Activated T-helper 1 cell treated with anti-CD3 and anti-CD28 coated beads, Interleukin-2, amount 50 U/mL, for 16 hours (primary cell): Measurements from ENCODE around the gene FITM1.

Experiments used
- DNase-seq, 2 donors: peaks; one replicate each; pipeline ENCODE4 v3.0.0-alpha.2; 2020; ENCODE audit warnings: low read depth in 1 of 2, low spot score in 1 of 2

The FITM1 gene, protein sequence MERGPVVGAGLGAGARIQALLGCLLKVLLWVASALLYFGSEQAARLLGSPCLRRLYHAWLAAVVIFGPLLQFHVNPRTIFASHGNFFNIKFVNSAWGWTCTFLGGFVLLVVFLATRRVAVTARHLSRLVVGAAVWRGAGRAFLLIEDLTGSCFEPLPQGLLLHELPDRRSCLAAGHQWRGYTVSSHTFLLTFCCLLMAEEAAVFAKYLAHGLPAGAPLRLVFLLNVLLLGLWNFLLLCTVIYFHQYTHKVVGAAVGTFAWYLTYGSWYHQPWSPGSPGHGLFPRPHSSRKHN

DNA sequence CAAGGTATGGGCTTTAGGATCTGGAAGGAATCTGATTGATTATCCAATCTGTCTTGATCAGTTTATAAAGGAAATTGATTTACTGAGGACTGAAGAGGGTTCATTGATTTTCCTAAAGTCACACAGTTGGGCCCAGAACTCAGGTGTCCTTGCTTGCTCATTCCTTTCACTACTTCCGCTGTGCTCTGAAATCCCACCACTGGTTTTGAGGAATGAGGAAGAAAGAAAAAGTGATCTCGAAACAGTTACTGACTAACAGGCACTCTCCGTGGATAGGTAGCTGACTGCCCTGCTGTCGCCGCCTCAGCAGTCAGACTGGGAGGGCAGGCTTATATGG, at the start of gene FITM1:
TSS of gene FITM1 (plus strand) at position 280 of the 337 bp plus-strand sequence. CDS start 905 bp downstream, outside the sequence.
- DNase-seq, result no peak

DNA sequence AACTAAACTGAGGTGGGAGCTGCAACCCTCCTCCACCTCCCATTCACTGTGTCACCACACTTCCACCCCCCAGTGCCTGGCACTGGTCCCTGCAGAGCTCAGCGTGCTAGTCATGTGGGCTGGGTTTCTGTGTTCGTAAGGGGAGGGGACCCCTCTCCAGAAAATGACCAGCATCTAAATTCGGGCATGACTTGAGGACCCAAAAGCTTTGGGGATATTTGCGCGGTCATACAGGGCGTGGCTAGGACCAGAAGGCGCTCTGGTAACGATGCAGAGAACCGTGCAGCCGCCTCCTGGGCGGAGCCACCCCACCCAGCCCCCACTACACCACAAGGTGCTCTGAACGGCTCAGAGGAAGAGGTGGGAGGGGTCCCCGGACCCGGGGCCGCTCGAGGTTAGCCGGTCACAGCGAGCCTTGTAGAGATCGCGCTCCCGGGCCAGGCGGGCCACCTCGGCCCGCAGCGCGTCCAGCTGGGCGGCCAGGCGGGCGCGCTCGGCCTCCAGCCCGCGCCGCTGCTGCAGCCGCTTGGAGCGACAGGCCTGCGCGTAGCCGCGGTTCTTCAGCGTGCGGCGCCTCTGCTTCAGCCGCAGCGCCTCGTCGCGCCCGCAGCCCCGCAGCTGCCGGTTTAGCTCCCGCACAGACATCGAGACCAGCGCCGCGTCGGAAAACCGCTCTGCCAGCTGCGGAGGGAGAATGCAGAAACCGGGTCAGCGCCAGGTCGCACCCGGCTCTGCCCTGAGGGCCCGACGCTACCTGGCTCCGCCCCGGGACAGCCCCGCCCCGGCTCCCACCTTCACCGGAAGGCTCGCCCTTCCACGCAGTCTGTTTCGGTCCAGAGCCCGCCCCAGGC, 49.3 kb upstream of the FITM1 start:
- peak; percentile 43 to 44 for DNase-seq

DNA sequence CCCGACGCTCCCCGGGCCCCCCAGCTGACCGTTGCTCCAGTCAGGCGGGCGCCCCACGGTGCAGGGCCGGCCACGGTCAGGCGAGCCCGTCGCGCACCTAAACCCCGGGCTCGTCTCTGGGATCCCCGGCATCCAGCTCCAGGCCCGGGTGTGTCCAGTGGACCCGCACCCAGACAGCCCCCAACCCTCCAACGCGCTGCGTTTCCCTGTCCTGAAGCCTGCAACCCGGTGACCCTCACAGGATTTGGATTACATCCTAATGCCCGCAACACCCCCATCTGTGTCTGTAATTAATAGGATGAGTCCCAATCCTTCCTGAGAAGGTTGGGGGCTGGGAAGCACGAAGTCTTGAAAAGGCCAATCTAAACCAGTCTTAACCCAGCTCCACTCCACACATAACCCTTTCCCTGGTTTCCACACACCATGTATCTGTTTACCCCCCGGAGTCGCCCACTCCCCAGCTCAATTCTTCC, 48.7 kb upstream of the FITM1 start:
- no peak for DNase-seq

DNA sequence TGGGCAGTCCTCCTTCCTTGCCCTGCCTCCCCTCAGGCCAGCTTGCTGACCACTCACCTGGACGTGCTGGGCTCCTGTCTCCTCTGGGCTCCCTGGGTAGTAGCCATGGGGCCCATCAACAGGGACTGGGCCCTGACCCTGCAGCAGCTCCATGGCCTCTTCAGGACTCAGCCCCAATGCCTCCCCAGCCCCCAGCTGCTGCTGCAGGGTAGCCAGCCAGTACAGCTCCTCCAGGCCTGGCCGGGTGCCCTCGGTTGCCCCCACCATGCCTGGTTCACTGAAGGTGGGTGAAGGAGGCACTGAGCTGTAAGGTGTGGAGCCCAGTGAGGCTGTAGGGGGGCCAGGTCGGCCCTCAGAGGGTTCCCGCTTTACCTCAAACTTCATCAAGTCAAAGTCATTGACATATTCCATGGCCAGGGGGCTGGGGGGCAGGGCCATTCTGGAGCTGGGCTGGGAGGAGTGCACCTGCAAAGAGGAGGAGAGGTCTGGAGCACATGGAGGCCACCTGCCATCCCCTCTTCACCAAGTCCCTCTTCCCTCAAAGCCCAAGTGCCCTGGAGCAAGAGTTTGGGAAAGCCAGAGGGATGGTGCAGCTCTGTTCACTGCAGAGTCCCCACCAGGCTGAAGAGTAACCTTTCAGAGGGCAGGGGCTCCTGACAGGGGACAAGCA, 47.9 kb upstream of the FITM1 start:
- no peak for DNase-seq

DNA sequence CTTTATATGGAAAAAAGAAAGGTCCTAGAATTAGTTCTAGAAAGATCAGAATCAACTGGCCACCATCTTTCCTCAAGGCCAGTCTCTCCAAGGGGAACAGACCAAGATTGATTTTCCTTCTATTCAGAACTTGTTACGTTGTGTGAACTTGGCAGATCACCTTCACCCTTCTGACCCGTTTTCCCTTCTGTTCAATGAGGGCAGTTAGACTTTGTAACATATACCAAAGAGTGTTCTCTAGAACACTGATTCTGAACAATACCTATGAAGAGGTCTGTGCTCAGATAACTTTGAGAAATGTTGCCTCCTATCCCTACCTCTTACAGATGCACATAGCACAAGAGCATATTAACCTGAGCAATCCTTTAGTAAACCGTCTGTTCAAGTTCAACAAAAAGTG, 47.0 kb upstream of the FITM1 start:
- DNase-seq, result no peak

DNA sequence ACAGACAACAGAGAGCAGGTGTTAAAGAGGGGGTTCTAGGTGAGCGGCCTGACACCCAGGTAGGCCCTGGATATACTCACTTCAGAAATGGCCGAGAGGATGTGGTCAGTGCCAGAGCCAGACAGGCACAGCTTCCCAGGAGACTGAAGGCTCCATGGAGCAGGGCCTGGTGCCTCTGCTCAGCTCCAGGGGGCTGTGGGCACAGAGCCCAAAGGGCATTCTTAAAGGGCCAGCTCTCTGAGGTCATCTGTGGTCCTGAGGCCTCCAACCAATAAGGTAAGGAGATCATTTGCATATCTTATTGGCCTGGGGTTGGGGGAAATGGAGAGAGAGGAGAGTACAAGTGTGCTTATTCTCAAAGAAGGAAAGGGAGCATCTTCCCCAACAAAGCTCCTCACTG, 46.0 kb upstream of the FITM1 start:
- no peak for DNase-seq

DNA sequence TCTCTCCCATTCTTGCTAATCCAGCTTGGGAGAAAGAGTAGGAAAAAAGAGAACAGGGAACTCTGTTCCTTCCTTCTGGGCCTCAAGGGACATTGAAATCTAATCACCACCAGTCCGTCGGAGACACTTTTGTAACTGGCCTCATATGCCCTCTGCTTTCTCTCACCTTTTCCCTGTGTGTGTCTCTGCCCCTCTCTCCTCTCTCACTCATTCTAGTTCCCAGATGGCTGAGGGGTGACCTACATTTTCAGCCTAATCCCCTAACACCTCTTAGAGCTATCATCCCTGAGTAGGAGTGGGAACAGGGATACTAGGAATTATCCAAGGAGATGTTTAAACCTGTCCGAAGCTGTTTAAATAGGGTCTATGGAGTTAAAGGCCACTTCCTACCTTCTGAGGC, 45.2 kb upstream of the FITM1 start:
- no peak for DNase-seq

DNA sequence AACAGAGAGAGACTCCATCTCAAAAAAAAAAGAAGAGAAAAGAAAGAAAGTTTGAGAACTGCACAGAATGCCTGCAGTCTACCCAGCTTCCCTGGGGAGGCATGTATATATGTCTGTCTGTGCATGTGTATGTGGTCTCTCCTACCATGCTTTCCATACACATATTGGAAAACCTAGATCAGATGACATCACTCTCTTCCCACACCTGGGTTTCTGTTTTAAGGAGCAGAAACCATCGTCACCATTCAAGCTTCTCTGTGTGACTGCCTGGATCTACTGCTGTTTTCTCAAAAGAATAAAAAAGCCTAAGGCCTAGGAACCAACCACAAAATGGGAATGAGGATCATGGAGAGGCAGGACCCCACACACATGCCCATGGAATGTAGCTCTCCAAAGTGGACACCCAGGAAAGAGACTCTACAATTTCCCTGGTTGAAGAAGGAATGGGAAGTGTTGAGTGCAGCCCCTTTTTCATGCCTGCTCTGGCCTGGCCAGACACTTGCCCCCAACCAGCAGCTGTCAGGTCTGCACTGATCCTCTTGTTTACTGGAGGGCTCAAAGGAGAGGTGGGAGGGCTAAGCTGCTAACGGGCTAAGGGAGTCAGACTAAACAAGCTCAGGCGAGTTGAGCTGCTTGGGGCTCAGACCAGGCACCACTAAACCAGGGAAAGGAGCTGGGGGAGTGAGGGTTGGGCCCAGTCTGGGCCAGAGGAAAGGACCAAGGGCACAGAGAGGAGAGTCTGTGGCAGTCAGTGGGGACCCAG, 44.1 kb upstream of the FITM1 start:
- DNase-seq, result no peak

DNA sequence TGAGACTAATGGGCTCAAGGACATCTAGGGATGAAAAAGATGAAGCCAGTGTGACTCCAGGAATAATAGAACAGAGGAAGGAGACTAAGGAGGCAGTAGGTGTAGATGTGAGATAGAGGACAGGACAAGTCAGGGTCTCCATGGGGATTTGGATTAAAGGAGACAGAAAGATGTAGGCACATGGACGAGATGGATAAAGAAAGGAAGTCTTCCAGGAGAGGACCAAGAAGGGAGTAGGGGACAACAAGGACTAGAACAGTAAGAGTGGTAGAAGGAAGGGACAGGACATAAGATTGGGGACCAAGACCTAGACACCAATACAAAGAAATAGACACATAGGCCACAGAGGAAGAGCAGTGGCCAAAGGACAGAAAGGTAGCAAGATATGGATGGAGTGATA, 43.5 kb upstream of the FITM1 start:
- no peak for DNase-seq

DNA sequence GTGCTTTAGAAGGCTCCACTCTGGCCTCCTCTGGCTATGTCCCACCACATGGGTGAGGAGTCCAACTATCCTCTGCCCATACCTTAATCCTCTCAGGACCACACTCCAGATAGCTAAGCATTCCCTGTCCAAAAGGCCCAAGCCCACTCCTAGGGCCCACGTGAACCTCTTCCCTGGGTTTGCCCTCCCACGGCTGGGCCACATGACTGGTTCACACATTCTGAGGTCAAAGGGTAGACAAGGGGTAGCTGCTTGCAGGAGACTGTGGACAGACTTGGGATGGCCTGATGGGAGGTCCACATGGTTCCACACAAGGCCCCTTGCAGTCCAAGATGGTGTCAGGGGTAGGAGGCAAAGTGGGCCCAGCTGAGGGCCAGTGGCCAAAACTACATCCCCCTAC, 42.4 kb upstream of the FITM1 start:
- no peak for DNase-seq

DNA sequence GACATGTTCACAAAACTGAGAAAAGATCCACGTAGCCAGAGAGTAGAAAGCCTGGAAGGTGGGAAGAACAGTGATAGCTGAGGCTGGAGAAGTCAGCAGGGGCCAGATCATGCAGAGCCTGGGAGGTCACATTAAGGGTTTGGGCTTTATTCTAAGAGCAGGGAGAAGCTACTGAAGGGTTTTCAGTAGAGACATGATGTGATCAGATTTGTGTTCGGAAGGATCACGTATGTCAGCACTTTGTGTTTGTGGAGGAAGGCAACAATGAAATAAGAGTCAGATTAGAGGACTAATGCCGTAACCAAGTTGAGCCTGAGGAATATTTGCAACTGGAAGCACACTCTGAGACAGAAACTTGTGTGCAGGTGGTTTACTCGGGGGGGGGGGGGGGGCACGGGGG, 40.6 kb upstream of the FITM1 start:
- no peak for DNase-seq

DNA sequence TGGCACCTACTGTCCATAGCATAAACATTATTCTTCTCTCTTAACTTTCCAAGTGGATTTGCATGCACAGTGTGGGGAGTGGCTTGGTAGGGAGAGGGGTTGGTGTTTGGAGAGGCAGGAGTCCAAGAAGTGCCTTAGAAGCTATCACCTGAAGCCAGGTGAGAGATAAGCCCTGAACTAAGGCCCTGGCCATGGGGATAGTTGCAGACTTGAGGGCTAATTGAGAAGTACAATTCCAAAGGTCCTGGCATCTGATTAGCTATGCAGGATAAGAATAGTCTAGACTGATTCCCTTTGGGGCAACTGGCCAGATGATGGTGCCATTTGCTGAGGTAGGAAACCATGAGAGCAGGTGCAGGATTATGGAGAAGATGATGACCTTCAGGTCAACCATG, 38.4 kb upstream of the FITM1 start:
- no peak for DNase-seq

DNA sequence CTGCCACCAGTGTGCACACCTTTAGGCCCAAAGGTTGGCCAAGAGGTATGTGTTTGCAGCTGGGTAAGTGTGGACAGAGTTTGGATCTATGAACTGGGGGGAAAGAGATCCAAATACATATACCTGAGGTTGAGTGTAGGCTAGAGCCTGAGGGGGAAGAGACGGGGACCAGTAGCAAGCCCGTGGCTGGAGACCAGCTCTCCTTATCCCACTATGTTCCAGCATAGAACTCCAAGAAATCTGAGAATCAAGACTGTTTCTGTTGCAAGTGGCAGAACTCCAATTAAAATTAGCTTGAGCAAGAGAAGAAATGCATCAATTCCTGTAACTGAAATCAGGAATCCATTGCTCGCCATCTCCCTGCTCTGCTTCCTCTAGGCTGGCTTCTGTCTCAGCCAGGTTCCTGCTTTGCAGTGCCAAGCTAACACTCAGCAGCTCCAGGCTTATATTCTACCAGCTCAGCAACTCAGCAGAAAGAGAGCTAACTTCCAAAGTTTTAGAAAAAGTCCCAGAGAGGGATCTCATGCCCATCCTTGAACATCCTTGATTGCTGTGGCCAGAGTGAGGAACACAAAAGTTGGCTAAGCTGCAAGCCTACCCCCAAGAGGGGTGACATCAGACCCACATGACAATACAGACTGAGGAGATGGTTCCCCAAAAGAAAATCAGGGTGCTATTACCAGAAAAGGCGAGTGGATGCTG, 37.8 kb upstream of the FITM1 start:
- DNase-seq, result no peak

DNA sequence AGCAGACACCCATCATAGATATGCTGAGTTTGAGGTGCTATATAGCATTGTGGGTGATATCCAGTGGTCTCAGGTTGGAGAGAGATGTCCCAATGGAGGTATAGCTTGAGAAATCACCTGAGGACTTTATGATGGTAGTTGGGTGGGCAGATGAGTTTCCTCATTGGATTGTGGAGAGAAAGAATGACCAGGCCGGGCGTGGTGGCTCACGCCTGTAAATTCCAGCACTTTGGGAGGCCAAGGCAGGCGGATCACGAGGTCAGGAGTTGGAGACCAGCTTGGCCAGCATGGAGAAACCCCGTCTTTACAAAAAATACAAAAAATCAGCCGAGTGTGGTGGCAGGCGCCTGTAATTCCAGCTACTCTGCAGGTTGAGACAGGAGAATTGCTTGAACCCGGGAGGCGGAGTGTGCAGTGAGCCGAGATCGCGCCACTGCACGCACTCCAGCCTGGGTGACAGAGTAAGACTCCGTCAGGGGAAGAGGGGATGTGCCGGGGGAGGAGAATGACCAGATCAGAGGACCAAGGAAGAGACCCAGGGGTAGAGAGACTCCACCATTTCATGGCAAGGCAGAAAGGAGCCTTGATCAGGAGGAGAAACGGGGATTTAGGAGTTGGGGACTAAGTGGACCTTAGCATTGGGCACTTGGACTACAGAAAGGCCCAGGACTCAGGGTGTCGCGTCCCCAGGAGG, 37.1 kb upstream of the FITM1 start:
- no peak for DNase-seq

DNA sequence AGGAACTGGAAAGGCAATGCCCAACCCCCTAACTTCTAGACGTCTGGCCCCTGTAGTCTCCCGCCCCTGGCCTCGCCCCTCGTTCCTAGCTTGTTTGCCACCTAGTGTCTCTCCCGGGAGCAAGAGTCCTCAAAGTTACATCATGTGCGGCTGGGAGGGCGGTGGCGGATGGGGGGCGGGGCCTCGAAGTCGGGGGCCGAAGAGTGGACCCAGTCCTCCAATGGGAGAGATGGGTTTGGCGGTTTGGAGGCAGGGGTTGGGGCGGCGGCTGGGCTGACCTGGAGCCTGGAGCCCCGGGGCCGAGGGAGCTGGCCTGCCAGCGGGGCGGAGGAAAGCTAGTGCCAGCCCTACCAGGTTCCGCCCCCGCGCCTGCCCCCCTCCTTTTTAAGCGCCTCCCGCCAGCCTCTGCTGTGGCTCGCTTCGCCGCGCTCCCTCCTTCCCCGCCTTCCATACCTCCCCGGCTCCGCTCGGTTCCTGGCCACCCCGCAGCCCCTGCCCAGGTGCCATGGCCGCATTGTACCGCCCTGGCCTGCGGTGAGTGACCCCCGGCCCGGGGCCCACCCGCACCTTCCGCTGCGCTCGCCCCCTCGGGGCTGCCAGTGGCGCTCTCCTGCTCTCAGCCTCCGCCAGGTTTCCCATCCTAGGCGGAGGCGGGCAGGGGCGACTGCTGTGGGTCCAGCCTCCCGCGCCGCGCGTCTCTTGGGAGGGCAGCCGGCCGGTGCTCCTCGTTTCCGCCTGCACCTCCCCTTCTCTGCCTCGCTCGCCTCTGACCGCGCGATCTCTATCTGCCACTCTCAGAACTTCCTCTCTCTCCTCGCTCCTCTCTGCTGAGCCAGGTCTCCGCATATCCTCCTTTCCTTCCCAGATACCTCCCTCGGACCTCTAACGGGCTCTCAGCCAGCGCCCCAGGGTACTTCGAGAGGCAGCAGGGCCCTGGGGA, 36.3 kb upstream of the FITM1 start, which contains the start of gene PCK2:
TSS of gene PCK2 (plus strand) at position 411 of the 940 bp plus-strand sequence. CDS start at position 506, 95 bp downstream.
- DNase-seq, result peak; percentile 42 to 82

DNA sequence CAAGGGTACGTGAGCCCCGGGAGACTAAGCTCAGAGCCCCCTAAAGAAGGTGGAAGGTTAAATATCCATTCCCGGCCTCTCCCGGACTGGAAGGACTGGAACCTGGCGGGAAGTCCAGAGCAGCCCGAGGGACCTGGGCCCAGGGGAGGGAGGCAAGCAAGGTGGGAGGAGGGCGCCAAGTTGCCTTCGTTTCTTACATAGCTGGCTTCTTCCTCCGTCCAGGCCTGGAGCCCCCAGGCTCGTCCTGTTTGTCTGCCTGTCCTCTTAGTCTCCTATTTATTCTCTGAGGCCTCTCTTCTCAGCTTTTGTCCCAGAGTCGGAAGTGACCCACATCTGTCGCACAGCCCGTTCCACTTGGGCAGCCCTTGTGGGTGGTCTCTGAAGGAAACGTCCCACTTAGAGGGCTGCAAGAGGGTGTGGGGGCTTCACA, 35.6 kb upstream of the FITM1 start:
- no peak for DNase-seq

DNA sequence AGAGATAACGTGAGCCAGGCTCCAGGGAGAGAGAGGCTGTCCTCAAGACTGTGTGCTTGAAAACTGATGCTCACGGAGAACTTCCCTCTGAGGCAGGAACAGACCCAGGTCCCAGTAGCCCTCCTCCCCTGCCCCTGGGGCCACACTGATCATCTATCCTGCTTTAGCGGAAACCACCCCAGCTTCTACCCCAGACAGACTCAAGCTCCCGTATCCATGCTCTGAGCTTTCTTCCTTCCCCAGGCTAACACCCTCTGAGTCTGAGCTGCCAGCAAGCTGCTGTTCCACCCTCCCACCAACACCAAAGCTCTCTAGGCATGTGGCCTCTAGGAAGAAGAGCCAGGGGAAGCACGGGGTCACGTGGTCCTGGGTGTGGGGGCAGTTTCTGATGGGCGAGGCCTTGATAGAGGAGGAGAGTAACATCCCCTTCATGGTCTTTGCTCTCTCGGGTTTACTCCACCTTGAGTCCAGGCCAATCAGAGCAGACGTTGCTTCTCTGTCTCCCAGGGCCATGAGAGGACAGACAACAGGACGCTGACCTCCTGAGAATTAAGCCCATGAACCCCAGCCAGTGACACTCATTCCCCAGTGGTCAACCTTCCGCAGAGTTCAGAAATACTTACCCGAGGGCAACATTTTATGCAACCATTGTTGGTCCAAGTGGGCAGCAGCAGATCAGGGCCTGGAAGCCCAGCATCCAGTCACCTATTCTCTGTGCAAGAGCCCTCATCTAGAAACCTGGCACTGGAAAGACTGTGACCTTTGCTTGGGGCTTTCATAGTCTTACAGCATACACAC, 35.0 kb upstream of the FITM1 start:
- DNase-seq, result peak in 1 of 2 donors; percentile 36
